ENCODE results near the gene PRKCE. TPM values are rescaled to one million over a fixed set of nuclear protein-coding genes. Genes with fewer than 3 reads are reported as not detected.

Gene PRKCE
- total and polyA plus RNA-seq, 2 donors (not counting 1 experiment from before 2014, with no cell fraction given): 23.6 to 271 TPM

- ATAC-seq (ENCODE audit: low read depth) (no peak), DNase-seq (no peak)
- Histone ChIP-seq H3K27me3 (replicated peaks in 1 of 4; ENCODE audit: control extremely low read depth in 1 of 4, control insufficient read depth in 3 of 4, insufficient read depth in 4 of 4, low read length in 3 of 4) (no peaks in the 10 kb centered on the region), H4K20me1 (ENCODE audit: control insufficient read depth, insufficient read depth, low read length, poor library complexity, severe bottlenecking) (no peaks in the 10 kb centered on the region), H3K4me1 (ENCODE audit: control insufficient read depth in 2 of 2, insufficient read depth in 2 of 2, low read length in 2 of 2) (no peaks in the 10 kb centered on the region), H3K9ac (ENCODE audit: low read length) (no peak overlapping the region), H3K9me3 (ENCODE audit: control extremely low read depth in 1 of 3, control insufficient read depth in 2 of 3, insufficient read depth in 1 of 3, low read length in 2 of 3) (no peaks in the 10 kb centered on the region), H3K4me3 (ENCODE audit: control extremely low read depth in 1 of 5, extremely low read depth in 1 of 5, insufficient read depth in 1 of 5, low read depth in 2 of 5, low read length in 4 of 5) (no peak overlapping the region), H3K27ac (ENCODE audit: low read length in 2 of 2) (no peak overlapping the region), H3K36me3 (replicated peaks in 1 of 2; ENCODE audit: control extremely low read depth in 1 of 2, control insufficient read depth in 1 of 2, extremely low read depth in 1 of 2, insufficient read depth in 2 of 2, low read length in 1 of 2) (peaks cover 1 to 66% of the 10 kb centered on the region in 2 experiments), H3K79me2 (ENCODE audit: control insufficient read depth, insufficient read depth, low read length) (no peaks in the 10 kb centered on the region), H3K4me2 (replicated peaks; ENCODE audit: low read depth, low read length, poor library complexity, severe bottlenecking) (no peak overlapping the region), H2AFZ (ENCODE audit: insufficient read depth, low read depth, low read length, poor library complexity, severe bottlenecking) (no peak overlapping the region)
- no peak overlapping the region for H3K4me3 Mint-ChIP-seq
- TF ChIP-seq CTCF (IDR thresholded peaks at IDR 0.05): no peak
- TF ChIP-seq EZH2 (IDR thresholded peaks at IDR 0.05; ENCODE audit: borderline replicate concordance, insufficient read depth, low read depth, low read length, poor library complexity, severe bottlenecking): no peak
- no peaks in the 10 kb centered on the region for H3K27me3 Mint-ChIP-seq
- ChIA-PET CTCF (no interaction called here), POLR2A (no interaction called here)
- H3K9me3 Mint-ChIP-seq (ENCODE audit: insufficient read depth): no peaks in the 10 kb centered on the region
- 83% methylated on average over 7 of the region's 8 CpGs for WGBS (ENCODE audit: insufficient coverage)
- intact Hi-C loops (cut with micrococcal nuclease): no loop called here
- H3K27ac Mint-ChIP-seq: no peak overlapping the region
- no peaks in the 10 kb centered on the region for H3K4me1 Mint-ChIP-seq
Observed at GRCh38 chr2:46163804-46164528, 512.5 kb downstream of the PRKCE start.

- H3K27me3 ChIP-seq (replicated peaks in 1 of 4; ENCODE audit: control extremely low read depth in 1 of 4, control insufficient read depth in 3 of 4, insufficient read depth in 4 of 4, low read length in 3 of 4): no peaks in the 10 kb centered on the region
- no peak for DNase-seq
- H3K9ac ChIP-seq (ENCODE audit: low read length): no peak overlapping the region
- WGBS (ENCODE audit: insufficient coverage): 95% methylated on average over 8 of the region's 10 CpGs
- Mint-ChIP-seq H3K9me3 (ENCODE audit: insufficient read depth) (no peaks in the 10 kb centered on the region), H3K4me3 (no peak overlapping the region), H3K27ac (no peak overlapping the region), H3K4me1 (no peaks in the 10 kb centered on the region), H3K27me3 (no peaks in the 10 kb centered on the region)
- no peak overlapping the region for H3K4me3 ChIP-seq (ENCODE audit: control extremely low read depth in 1 of 5, extremely low read depth in 1 of 5, insufficient read depth in 1 of 5, low read depth in 2 of 5, low read length in 4 of 5)
- no peaks in the 10 kb centered on the region for H3K79me2 ChIP-seq (ENCODE audit: control insufficient read depth, insufficient read depth, low read length)
- ChIA-PET POLR2A (no interaction called here), CTCF (no interaction called here)
- no peak for ATAC-seq (ENCODE audit: low read depth)
- no peak overlapping the region for H3K4me2 ChIP-seq (replicated peaks; ENCODE audit: low read depth, low read length, poor library complexity, severe bottlenecking)
- no peak overlapping the region for H2AFZ ChIP-seq (ENCODE audit: insufficient read depth, low read depth, low read length, poor library complexity, severe bottlenecking)
- no peaks in the 10 kb centered on the region for H4K20me1 ChIP-seq (ENCODE audit: control insufficient read depth, insufficient read depth, low read length, poor library complexity, severe bottlenecking)
- TF ChIP-seq EZH2 (IDR thresholded peaks at IDR 0.05; ENCODE audit: borderline replicate concordance, insufficient read depth, low read depth, low read length, poor library complexity, severe bottlenecking): no peak
- TF ChIP-seq CTCF (IDR thresholded peaks at IDR 0.05): no peak
- H3K4me1 ChIP-seq (ENCODE audit: control insufficient read depth in 2 of 2, insufficient read depth in 2 of 2, low read length in 2 of 2): no peaks in the 10 kb centered on the region
- no peak overlapping the region for H3K27ac ChIP-seq (ENCODE audit: low read length in 2 of 2)
- no peaks in the 10 kb centered on the region for H3K9me3 ChIP-seq (ENCODE audit: control extremely low read depth in 1 of 3, control insufficient read depth in 2 of 3, insufficient read depth in 1 of 3, low read length in 2 of 3)
- peaks cover 0 to 58% of the 10 kb centered on the region in 2 experiments for H3K36me3 ChIP-seq (replicated peaks in 1 of 2; ENCODE audit: control extremely low read depth in 1 of 2, control insufficient read depth in 1 of 2, extremely low read depth in 1 of 2, insufficient read depth in 2 of 2, low read length in 1 of 2)
- intact Hi-C loops (cut with micrococcal nuclease): no loop called here
Observed at GRCh38 chr2:46164529-46165301, 513.2 kb downstream of the PRKCE start.
